Keratinocyte (primary cell): Measurements from ENCODE around the gene SPRN. TPM values are rescaled to one million over a fixed set of nuclear protein-coding genes. Genes with fewer than 3 reads are reported as not detected.

Experiments used
- DNase-seq: peaks from one replicate; pipeline ENCODE4 v3.0.0-alpha.2; 2011; ENCODE audit warnings: low read depth, missing footprints, low spot score
- FAIRE-seq: peaks from 2 replicates; lab custom pipeline; 2011; peaks lifted over from hg19 to GRCh38; lab: Jason Lieb, UNC
- H2AFZ ChIP-seq: 2 replicates; pipeline ENCODE4 v1.6.0; 2012; ENCODE audit warnings: low read length, control low read depth, inconsistent platforms; ENCODE audit not compliant: control insufficient read depth
- H3K27ac ChIP-seq: 2 replicates; pipeline ENCODE4 v1.5.1; 2011; ENCODE audit warnings: low read length; ENCODE audit not compliant: control insufficient read depth, insufficient read depth
- H3K27me3 ChIP-seq: 3 replicates; pipeline ENCODE4 v1.6.0; 2011; ENCODE audit warnings: low read length; ENCODE audit not compliant: control insufficient read depth, insufficient read depth; ENCODE audit errors: extremely low read depth
- H3K36me3 ChIP-seq, 2 experiments: 2 replicates in 1 of 2; 3 replicates in 1 of 2; pipeline ENCODE4 v1.5.1; 2011; ENCODE audit warnings: low read length in 2 of 2, mild to moderate bottlenecking in 1 of 2; ENCODE audit not compliant: control insufficient read depth in 2 of 2, insufficient read depth in 2 of 2; ENCODE audit errors: extremely low read depth in 1 of 2
- H3K4me1 ChIP-seq: 3 replicates; pipeline ENCODE4 v1.5.1; 2011; ENCODE audit warnings: low read length; ENCODE audit not compliant: control insufficient read depth, insufficient read depth; ENCODE audit errors: extremely low read depth
- H3K4me2 ChIP-seq: 3 replicates; pipeline ENCODE4 v1.6.0; 2011; ENCODE audit warnings: low read depth, low read length; ENCODE audit not compliant: control insufficient read depth, insufficient read depth; ENCODE audit errors: extremely low read depth
- H3K4me3 ChIP-seq, 3 experiments: fragments of 200-600 bp in 1 of 3; sonication (generic) in 1 of 3; 2 replicates in 2 of 3; 3 replicates in 1 of 3; pipeline ENCODE4 v1.5.1; 2011 to 2016; ENCODE audit warnings: low read length in 3 of 3, mild to moderate bottlenecking in 3 of 3, control low read depth in 2 of 3, inconsistent platforms in 1 of 3, low read depth in 1 of 3, mixed read lengths in 1 of 3, mixed run types in 1 of 3, moderate library complexity in 1 of 3; ENCODE audit not compliant: control insufficient read depth in 2 of 3, insufficient read depth in 2 of 3; ENCODE audit errors: extremely low read depth in 1 of 3
- H3K79me2 ChIP-seq: 2 replicates; pipeline ENCODE4 v1.6.0; 2012; ENCODE audit warnings: low read length; ENCODE audit not compliant: control insufficient read depth, insufficient read depth
- H3K9ac ChIP-seq: 3 replicates; pipeline ENCODE4 v1.6.0; 2011; ENCODE audit warnings: low read length; ENCODE audit not compliant: control insufficient read depth, insufficient read depth; ENCODE audit errors: extremely low read depth
- H3K9me1 ChIP-seq: 3 replicates; pipeline ENCODE4 v1.6.0; 2011; ENCODE audit warnings: low read length; ENCODE audit not compliant: control insufficient read depth, insufficient read depth; ENCODE audit errors: extremely low read depth
- H3K9me3 ChIP-seq: 2 replicates; pipeline ENCODE4 v1.5.1; 2012; ENCODE audit warnings: low read depth, low read length; ENCODE audit not compliant: control insufficient read depth
- H4K20me1 ChIP-seq: 3 replicates; pipeline ENCODE4 v1.6.0; 2011; ENCODE audit warnings: low read length; ENCODE audit not compliant: control insufficient read depth, insufficient read depth; ENCODE audit errors: extremely low read depth
- EZH2 ChIP-seq: IDR thresholded peaks from one replicate; pipeline ENCODE4 v1.6.1; 2012; ENCODE audit warnings: inconsistent platforms, mild to moderate bottlenecking, low read length, moderate library complexity
- dilution Hi-C: fragments of 300-500 bp; cut with MboI; formaldehyde crosslinking; loops from one replicate; pipeline ENCODE4 v1.7.0; 2020; ENCODE audit warnings: low sequenced_read_pairs; ENCODE audit not compliant: extremely low pct_ligation_motif_present
- polyA plus RNA-seq, 5 experiments: library from polyadenylated mRNA; depleted of rRNA in 3 of 5; stranded (reverse) in 3 of 5; stranded (forward) in 1 of 5; unstranded in 1 of 5; fragments of >200 nt; gene quantifications; 1 replicate in 1 of 5; 2 replicates in 3 of 5; 3 replicates in 1 of 5; pipeline versions ENCODE4 v1.2.1 to v1.2.3, GENCODE V29; 2011 to 2012; ENCODE audit warnings: missing spikeins in 2 of 5, low read depth in 1 of 5, low replicate concordance in 1 of 5
- TF ChIP-seq, protein P1 (sequence below), 3 experiments: IDR thresholded peaks in 1 of 3; conservative IDR thresholded peaks in 1 of 3; optimal IDR thresholded peaks in 1 of 3; 2 replicates in 2 of 3; 3 replicates in 1 of 3; pipeline versions ENCODE3 to v1.5.1; 2011; ENCODE audit warnings: low read length in 3 of 3, mild to moderate bottlenecking in 3 of 3, moderate library complexity in 2 of 3, control low read depth in 1 of 3, inconsistent platforms in 1 of 3; ENCODE audit not compliant: insufficient read depth in 2 of 3; ENCODE audit errors: extremely low read depth in 1 of 3

SPRN gene
- polyA plus RNA-seq, 1 donor (not counting 4 experiments of a cell fraction or from before 2014, with no cell fraction given) = 0.01 TPM

DNA sequence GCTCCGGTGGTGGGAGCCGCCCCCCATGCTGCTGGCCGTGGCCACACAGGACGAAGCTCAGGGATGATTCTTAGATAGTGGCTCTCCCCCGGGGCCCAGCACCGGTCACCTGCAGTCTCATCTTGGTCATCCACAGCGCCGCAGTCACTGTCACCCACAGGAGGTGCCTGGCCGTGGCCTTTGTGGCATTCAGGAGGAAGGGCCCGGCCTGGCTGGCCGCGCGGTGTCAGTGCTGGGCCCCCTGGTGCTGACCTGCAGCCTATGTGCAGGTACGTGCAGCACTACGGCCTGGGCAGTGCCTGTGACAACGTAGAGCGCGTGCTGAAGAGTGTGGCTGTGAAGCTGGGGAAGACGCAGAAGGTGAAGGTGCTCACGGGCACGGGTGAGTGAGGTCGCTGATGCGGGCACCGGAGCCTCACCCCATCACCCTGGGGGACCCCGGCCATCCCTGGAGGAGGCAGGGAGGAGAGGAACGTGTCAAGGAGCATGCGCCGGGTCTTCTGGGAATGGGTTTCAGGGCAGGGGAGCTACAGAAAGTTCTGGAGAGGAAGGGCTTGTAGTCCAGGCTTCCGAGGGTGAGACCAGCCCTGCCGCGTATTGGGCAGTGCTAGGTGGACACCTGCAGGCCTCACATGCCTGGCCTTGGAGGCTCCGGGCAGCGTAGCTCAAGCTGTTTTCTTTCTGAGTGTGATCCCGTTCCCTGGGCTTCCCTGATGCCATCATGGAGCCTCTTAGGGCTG, 5.0 kb downstream of the SPRN start:
- Histone ChIP-seq H3K4me3 (no peak overlapping the region), H2AFZ (no peak overlapping the region), H3K9ac (no peak overlapping the region), H3K27me3 (peaks cover 10% of the 10 kb centered on the region), H3K79me2 (no peaks in the 10 kb centered on the region), H3K9me3 (no peaks in the 10 kb centered on the region), H4K20me1 (peaks cover 11% of the 10 kb centered on the region), H3K4me2 (no peak overlapping the region), H3K36me3 (peaks cover 14% of the 10 kb centered on the region in 2 experiments), H3K27ac (no peak overlapping the region), H3K4me1 (no peaks in the 10 kb centered on the region), H3K9me1 (peaks cover 2% of the 10 kb centered on the region)
- TF ChIP-seq, protein P1, sequence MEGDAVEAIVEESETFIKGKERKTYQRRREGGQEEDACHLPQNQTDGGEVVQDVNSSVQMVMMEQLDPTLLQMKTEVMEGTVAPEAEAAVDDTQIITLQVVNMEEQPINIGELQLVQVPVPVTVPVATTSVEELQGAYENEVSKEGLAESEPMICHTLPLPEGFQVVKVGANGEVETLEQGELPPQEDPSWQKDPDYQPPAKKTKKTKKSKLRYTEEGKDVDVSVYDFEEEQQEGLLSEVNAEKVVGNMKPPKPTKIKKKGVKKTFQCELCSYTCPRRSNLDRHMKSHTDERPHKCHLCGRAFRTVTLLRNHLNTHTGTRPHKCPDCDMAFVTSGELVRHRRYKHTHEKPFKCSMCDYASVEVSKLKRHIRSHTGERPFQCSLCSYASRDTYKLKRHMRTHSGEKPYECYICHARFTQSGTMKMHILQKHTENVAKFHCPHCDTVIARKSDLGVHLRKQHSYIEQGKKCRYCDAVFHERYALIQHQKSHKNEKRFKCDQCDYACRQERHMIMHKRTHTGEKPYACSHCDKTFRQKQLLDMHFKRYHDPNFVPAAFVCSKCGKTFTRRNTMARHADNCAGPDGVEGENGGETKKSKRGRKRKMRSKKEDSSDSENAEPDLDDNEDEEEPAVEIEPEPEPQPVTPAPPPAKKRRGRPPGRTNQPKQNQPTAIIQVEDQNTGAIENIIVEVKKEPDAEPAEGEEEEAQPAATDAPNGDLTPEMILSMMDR (optimal IDR thresholded peaks at IDR 0.05 in 1 of 3, IDR thresholded peaks at IDR 0.05 in 1 of 3, conservative IDR thresholded peaks at IDR 0.05 in 1 of 3; ENCODE audit: extremely low read depth in 1 of 3, insufficient read depth in 2 of 3, low read length in 3 of 3) = no peak
- TF ChIP-seq EZH2 = no peak
- DNase-seq (no peak), FAIRE-seq (no peak)
- dilution Hi-C loops = no loop called here

DNA sequence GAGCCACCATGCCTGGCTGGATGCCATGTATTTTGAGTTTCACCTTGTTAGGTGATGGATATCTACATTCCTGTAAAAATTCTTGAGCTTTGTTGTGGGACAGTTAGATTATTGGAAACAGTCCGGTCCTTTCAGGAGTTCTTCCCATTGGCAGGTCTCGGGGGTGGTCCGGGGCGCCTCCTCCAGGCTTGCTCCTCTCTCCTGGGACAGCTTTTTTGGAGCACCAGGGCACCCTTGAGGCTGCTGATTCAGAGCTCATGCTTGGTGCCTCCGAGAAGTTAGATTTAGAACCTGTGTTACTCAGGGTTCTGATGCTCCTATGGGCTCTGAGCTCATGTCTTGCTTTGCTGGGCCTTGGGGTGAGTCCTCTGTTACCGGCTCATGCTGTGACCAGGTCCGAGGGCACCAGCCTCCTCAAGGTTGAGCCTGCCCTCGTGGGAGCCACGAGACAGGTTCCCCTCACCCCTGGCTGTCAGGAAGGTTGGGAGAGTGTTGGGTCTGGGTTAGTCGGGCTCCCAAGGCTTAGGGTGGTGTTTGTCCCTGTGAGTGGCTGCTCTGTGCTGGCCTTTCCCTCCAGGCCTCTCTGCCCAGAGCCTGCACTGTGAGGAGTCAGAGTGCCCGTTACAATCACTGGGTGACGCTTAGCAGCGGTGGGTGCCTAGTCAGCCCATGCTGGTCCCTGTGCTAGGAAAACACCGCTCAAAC, 6.0 kb downstream of the SPRN start:
- dilution Hi-C loops = no loop called here

More for the DNA sequence above, 6.0 kb downstream of the SPRN start:
- no peak overlapping the region for H3K9ac ChIP-seq
- peaks cover 10% of the 10 kb centered on the region for H3K27me3 ChIP-seq
- TF ChIP-seq, protein P1 (optimal IDR thresholded peaks at IDR 0.05 in 1 of 3, IDR thresholded peaks at IDR 0.05 in 1 of 3, conservative IDR thresholded peaks at IDR 0.05 in 1 of 3; ENCODE audit: extremely low read depth in 1 of 3, insufficient read depth in 2 of 3, low read length in 3 of 3) = no peak
- TF ChIP-seq EZH2 = no peak
- no peak overlapping the region for H3K27ac ChIP-seq
- no peak overlapping the region for H2AFZ ChIP-seq
- H3K4me3 ChIP-seq = no peak overlapping the region
- FAIRE-seq = no peak
- peaks cover 11% of the 10 kb centered on the region for H4K20me1 ChIP-seq
- no peaks in the 10 kb centered on the region for H3K79me2 ChIP-seq
- no peaks in the 10 kb centered on the region for H3K9me3 ChIP-seq
- peaks cover 14% of the 10 kb centered on the region in 2 experiments for H3K36me3 ChIP-seq
- H3K9me1 ChIP-seq = peaks cover 2% of the 10 kb centered on the region
- DNase-seq = no peak
- H3K4me1 ChIP-seq = no peaks in the 10 kb centered on the region
- no peak overlapping the region for H3K4me2 ChIP-seq
